A549 (cell line): ENCODE results near the gene SAMMSON. TPM values are rescaled to one million over a fixed set of nuclear protein-coding genes. Genes with fewer than 3 reads are reported as not detected.

Source experiments
- ATAC-seq, 2 experiments: fragments of 200-7000 bp in 1 of 2; fragments of >200 bp in 1 of 2; cut with Nextera tagmentation in 1 of 2; cut with Tn5 transposase in 1 of 2; 3 replicates each; pipeline versions ENCODE4 v1.8.0 to v1.9.1; 2018 to 2020; ENCODE audit warnings: mild to moderate bottlenecking in 1 of 2, moderate library complexity in 1 of 2
- CTCF ChIA-PET: fragments of 300-600 bp; sonication (Branson Sonifier 250); formaldehyde crosslinking; extraction: SDS; loops from one replicate; lab custom pipeline; 2021; ENCODE audit warnings: antibody characterized with exemption, inconsistent platforms; lab: Yijun Ruan, JAX
- POLR2A ChIA-PET: fragments of 350-600 bp; formaldehyde crosslinking; extraction: SDS; loops from one replicate; lab custom pipeline; 2021; ENCODE audit warnings: antibody characterized with exemption, inconsistent platforms; lab: Yijun Ruan, JAX
- DNase-seq, 2 experiments: peaks; one replicate each; pipeline versions ENCODE4 v3.0.0 to v3.0.0-alpha.2; 2011 to 2016; ENCODE audit warnings: low read depth in 1 of 2, low spot score in 1 of 2
- FAIRE-seq: peaks from 2 replicates; lab custom pipeline; 2011; peaks lifted over from hg19 to GRCh38; lab: Jason Lieb, UNC
- H3K27ac ChIP-seq, 2 experiments: fragments of >200 bp; sonication (Bioruptor Twin); formaldehyde crosslinking; 3 replicates each; pipeline ENCODE4 v1.5.1; 2016 to 2017
- H3K4me1 ChIP-seq: fragments of >200 bp; sonication (Bioruptor Twin); formaldehyde crosslinking; 3 replicates; pipeline ENCODE4 v1.6.1; 2016
- H3K4me2 ChIP-seq: fragments of >200 bp; sonication (Bioruptor Twin); formaldehyde crosslinking; 3 replicates; pipeline ENCODE4 v1.6.1; 2016
- H3K4me3 ChIP-seq: fragments of >200 bp; sonication (Bioruptor Twin); formaldehyde crosslinking; 3 replicates; pipeline ENCODE4 v1.5.1; 2016
- H3K9me3 ChIP-seq: fragments of >200 bp; sonication (Bioruptor Twin); formaldehyde crosslinking; 3 replicates; pipeline ENCODE4 v1.6.1; 2016
- ATOH8 ChIP-seq: fragments of 250-450 bp; sonication (Bioruptor Pico); IDR thresholded peaks from 2 replicates; pipeline ENCODE4 v1.5.0; 2020; ENCODE audit warnings: low read depth, mild to moderate bottlenecking, moderate library complexity
- CBX2 ChIP-seq: fragments of 200-600 bp; sonication (generic); IDR thresholded peaks from 2 replicates; pipeline ENCODE4 v1.6.1; 2016; ENCODE audit warnings: low read depth, mild to moderate bottlenecking, borderline replicate concordance
- CBX8 ChIP-seq: fragments of 200-600 bp; sonication (generic); IDR thresholded peaks from 2 replicates; pipeline ENCODE4 v1.6.1; 2016
- CHD2 ChIP-seq: fragments of 150-350 bp; IDR thresholded peaks from 2 replicates; pipeline ENCODE4 v1.6.1; 2014; ENCODE audit warnings: low read length; ENCODE audit not compliant: partially characterized antibody
- CHD4 ChIP-seq: fragments of 200-600 bp; sonication (generic); IDR thresholded peaks from 2 replicates; pipeline ENCODE4 v1.6.1; 2016; ENCODE audit warnings: antibody characterized with exemption, mild to moderate bottlenecking, borderline replicate concordance
- E2F6 ChIP-seq: IDR thresholded peaks from 2 replicates; pipeline ENCODE4 v1.6.1; 2012; ENCODE audit warnings: low read depth, borderline replicate concordance
- ELK1 ChIP-seq: fragments of 150-350 bp; IDR thresholded peaks from 2 replicates; pipeline ENCODE4 v1.6.1; 2014; ENCODE audit warnings: low read depth, mild to moderate bottlenecking, low read length
- ESRRA ChIP-seq: fragments of 150-350 bp; IDR thresholded peaks from 2 replicates; pipeline ENCODE4 v1.6.1; 2014; ENCODE audit warnings: mild to moderate bottlenecking, low read length, borderline replicate concordance
- GATA3 ChIP-seq: IDR thresholded peaks from 2 replicates; pipeline ENCODE4 v1.6.1; 2012; ENCODE audit warnings: borderline replicate concordance
- HES2 ChIP-seq: fragments of >200 bp; sonication (Bioruptor Twin); formaldehyde crosslinking; IDR thresholded peaks from 2 replicates; pipeline ENCODE4 v1.6.1; 2016
- HEYL ChIP-seq: fragments of 250-450 bp; sonication (Bioruptor Pico); IDR thresholded peaks from 2 replicates; pipeline ENCODE4 v1.8.0; 2021; ENCODE audit warnings: mild to moderate bottlenecking, moderate library complexity
- HOXB5 ChIP-seq: fragments of 250-450 bp; sonication (Bioruptor Pico); IDR thresholded peaks from 2 replicates; pipeline ENCODE4 v1.5.0; 2020; ENCODE audit warnings: mild to moderate bottlenecking, moderate library complexity
- JUN ChIP-seq, 2 experiments: fragments of >200 bp; sonication (Bioruptor Twin); formaldehyde crosslinking; IDR thresholded peaks; 2 replicates in 1 of 2; 3 replicates in 1 of 2; pipeline ENCODE4 v1.6.1; 2016 to 2017
- KDM5A ChIP-seq: fragments of 200-600 bp; sonication (generic); IDR thresholded peaks from 2 replicates; pipeline ENCODE4 v1.6.1; 2016; ENCODE audit warnings: antibody characterized with exemption, mild to moderate bottlenecking
- MAFK ChIP-seq: fragments of 450-650 bp; IDR thresholded peaks from 2 replicates; pipeline ENCODE4 v1.6.1; 2014; ENCODE audit not compliant: partially characterized antibody
- MAX ChIP-seq: IDR thresholded peaks from 2 replicates; pipeline ENCODE4 v1.6.1; 2012
- PHF8 ChIP-seq: fragments of 200-600 bp; sonication (generic); IDR thresholded peaks from 2 replicates; pipeline ENCODE4 v1.6.1; 2016; ENCODE audit warnings: low read depth, mild to moderate bottlenecking, antibody characterized with exemption, moderate library complexity, borderline replicate concordance
- RCOR1 ChIP-seq: fragments of 150-350 bp; IDR thresholded peaks from 2 replicates; pipeline ENCODE4 v1.6.1; 2014; ENCODE audit warnings: antibody characterized with exemption, low read length, low read depth
- SMC3 ChIP-seq: fragments of >200 bp; sonication (Bioruptor Twin); formaldehyde crosslinking; IDR thresholded peaks from 3 replicates; pipeline ENCODE4 v1.6.1; 2018; ENCODE audit warnings: inconsistent platforms
- SREBF2 ChIP-seq: fragments of 450-650 bp; IDR thresholded peaks from 2 replicates; pipeline ENCODE4 v1.6.1; 2014; ENCODE audit warnings: mild to moderate bottlenecking, moderate library complexity
- TFCP2L1 ChIP-seq: fragments of 250-450 bp; sonication (Bioruptor Pico); IDR thresholded peaks from 2 replicates; pipeline ENCODE4 v1.5.0; 2021; ENCODE audit warnings: mild to moderate bottlenecking
- TP53 ChIP-seq: fragments of 250-450 bp; sonication (Bioruptor Pico); IDR thresholded peaks from 2 replicates; pipeline ENCODE4 v1.5.0; 2021; ENCODE audit warnings: mild to moderate bottlenecking, moderate library complexity
- ZC3H11A ChIP-seq: fragments of 450-650 bp; IDR thresholded peaks from 2 replicates; pipeline ENCODE4 v1.6.1; 2014; ENCODE audit warnings: antibody characterized with exemption, mild to moderate bottlenecking
- WGBS: methylation state at CpG from one replicate; pipeline ENCODE4 v1.1.6; 2017; ENCODE audit errors: missing lambda C conversion rate; 5-methylcytosine and 5-hydroxymethylcytosine counted together
- polyA plus RNA-seq, 4 experiments: library from polyadenylated mRNA; depleted of rRNA in 3 of 4; stranded (reverse); fragments of >200 nt; fragmentation: RNase III in 1 of 4; extraction: RNeasy Plus Mini Kit Qiagen cat#74134 plus additional on column Dnase treatment in 1 of 4; gene quantifications; 2 replicates in 3 of 4; 3 replicates in 1 of 4; pipeline ENCODE4 v1.2.3, GENCODE V29; 2011 to 2017

Gene SAMMSON
- polyA plus RNA-seq, 2 of the 4 experiments (the other 2 are of a cell fraction) = not detected

GRCh38 chr3:69983546-69984265 lies 15.8 kb upstream of the SAMMSON start:
- ChIA-PET CTCF (interaction anchor here (1.4 kb wide), 1 partner anchor 293 kb away, joined by 3 read pairs; no protein-coding TSS in a partner anchor), POLR2A (no interaction called here)
- H3K9me3 ChIP-seq = peaks cover 6% of the 10 kb centered on the region; the same call in 2 of the 3 replicates
- H3K4me2 ChIP-seq = no peak overlapping the region
- H3K27ac ChIP-seq = no peak overlapping the region
- H3K4me1 ChIP-seq = no peaks in the 10 kb centered on the region
- DNase-seq (no peak), FAIRE-seq (no peak), ATAC-seq (no peak)
- H3K4me3 ChIP-seq = no peak overlapping the region
- 63% methylated on average over 5 of the region's 5 CpGs for WGBS
- TF ChIP-seq TP53 (CRISPR knock-in tag) (no peak), MAFK (peak; percentile 30)

GRCh38 chr3:69985266-69985665 lies 14.3 kb upstream of the SAMMSON start:
- no peak for FAIRE-seq

GRCh38 chr3:69986419-69986818 lies 13.1 kb upstream of the SAMMSON start:
- no peak for DNase-seq
- WGBS = 42% methylated on average over 6 of the region's 6 CpGs
- no peak for TF ChIP-seq ZC3H11A
- no peak for TF ChIP-seq CHD2
- ChIA-PET CTCF (interaction anchor here (0.7 kb wide), 1 partner anchor 33 kb away, joined by 3 read pairs; no protein-coding TSS in a partner anchor), POLR2A (no interaction called here)
- FAIRE-seq = no peak
- ATAC-seq = no peak
- no peak overlapping the region for H3K4me3 ChIP-seq
- H3K4me2 ChIP-seq = no peak overlapping the region
- no peaks in the 10 kb centered on the region for H3K9me3 ChIP-seq
- H3K4me1 ChIP-seq = no peaks in the 10 kb centered on the region
- H3K27ac ChIP-seq = no peak overlapping the region

More at GRCh38 chr3:69985266-69985665, 14.3 kb upstream of the SAMMSON start:
- no peak for TF ChIP-seq ATOH8 (CRISPR knock-in tag)
- no peak for TF ChIP-seq PHF8
- TF ChIP-seq E2F6 = no peak
- TF ChIP-seq HES2 = no peak
- TF ChIP-seq HEYL (CRISPR knock-in tag) = no peak
- no peak for TF ChIP-seq KDM5A
- TF ChIP-seq HOXB5 = no peak
- no peak for TF ChIP-seq ELK1
- TF ChIP-seq ESRRA = no peak
- no peak for TF ChIP-seq SMC3
- no peak for TF ChIP-seq GATA3
- no peak for TF ChIP-seq CHD4
- no peak for TF ChIP-seq RCOR1
- TF ChIP-seq CBX8 = no peak
- no peak for TF ChIP-seq SREBF2
- TF ChIP-seq TFCP2L1 (CRISPR knock-in tag) = no peak
- TF ChIP-seq CBX2 = no peak
- TF ChIP-seq MAX = no peak
- TF ChIP-seq JUN (IDR thresholded peaks at IDR 0.05) = no peak
- no peak overlapping the region for H3K4me2 ChIP-seq
- ATAC-seq = no peak
- H3K9me3 ChIP-seq = no peaks in the 10 kb centered on the region
- no peak for DNase-seq
- H3K4me1 ChIP-seq = no peaks in the 10 kb centered on the region
- 11% methylated on average over 4 of the region's 4 CpGs for WGBS
- ChIA-PET CTCF (no interaction called here), POLR2A (no interaction called here)
- no peak overlapping the region for H3K4me3 ChIP-seq
- H3K27ac ChIP-seq = no peak overlapping the region
